Measurements from ENCODE around the gene PHACTR1.

DNA sequence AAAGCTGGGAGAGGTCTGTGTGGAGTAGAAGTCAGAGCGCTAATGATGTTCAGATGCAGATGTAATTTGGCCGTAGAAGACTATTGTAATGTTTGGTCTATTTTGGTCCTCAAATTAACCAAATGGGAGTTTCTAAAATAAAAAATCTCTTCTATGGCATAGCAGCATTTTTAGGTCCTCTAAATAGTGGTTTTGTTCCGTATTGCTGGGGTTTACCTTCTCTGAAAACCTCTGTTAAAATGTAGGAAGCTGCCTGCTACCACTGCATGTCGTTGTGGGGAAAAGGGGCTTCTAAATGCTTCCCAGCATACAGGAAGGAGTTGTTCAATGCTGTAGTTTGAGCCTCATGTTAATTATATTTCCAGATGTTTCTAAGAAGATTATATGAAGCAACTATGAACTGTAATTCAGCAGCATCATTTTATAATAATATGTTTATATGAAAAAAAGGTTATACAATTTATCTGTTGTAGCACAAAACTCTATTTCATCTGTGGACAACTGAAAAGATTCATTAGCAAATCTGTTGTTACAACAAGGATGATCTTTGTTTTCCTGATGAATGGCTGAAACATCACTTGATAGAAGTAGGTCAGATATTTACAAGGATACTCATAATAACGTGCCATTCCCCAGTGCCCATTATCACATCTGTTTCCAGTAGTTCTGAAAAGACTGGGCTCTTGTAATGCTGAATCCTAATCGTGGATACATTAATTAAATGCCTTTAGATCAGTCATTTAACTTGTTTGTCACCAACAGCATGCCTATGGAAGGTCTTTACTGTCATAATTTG, 355.2 kb downstream of the PHACTR1 start:
- TF ChIP-seq, protein P1, sequence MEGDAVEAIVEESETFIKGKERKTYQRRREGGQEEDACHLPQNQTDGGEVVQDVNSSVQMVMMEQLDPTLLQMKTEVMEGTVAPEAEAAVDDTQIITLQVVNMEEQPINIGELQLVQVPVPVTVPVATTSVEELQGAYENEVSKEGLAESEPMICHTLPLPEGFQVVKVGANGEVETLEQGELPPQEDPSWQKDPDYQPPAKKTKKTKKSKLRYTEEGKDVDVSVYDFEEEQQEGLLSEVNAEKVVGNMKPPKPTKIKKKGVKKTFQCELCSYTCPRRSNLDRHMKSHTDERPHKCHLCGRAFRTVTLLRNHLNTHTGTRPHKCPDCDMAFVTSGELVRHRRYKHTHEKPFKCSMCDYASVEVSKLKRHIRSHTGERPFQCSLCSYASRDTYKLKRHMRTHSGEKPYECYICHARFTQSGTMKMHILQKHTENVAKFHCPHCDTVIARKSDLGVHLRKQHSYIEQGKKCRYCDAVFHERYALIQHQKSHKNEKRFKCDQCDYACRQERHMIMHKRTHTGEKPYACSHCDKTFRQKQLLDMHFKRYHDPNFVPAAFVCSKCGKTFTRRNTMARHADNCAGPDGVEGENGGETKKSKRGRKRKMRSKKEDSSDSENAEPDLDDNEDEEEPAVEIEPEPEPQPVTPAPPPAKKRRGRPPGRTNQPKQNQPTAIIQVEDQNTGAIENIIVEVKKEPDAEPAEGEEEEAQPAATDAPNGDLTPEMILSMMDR (IDR thresholded peaks at IDR 0.05; ENCODE audit: low read length) = no peak
- TF ChIP-seq EZH2 (IDR thresholded peaks at IDR 0.05; ENCODE audit: borderline replicate concordance, low read length) = no peak

All from OCI-LY1 (cell line).